Fibroblast of pulmonary artery (primary cell): ENCODE results near the gene PHLPP1.

Experiments used
- DNase-seq: peaks from one replicate; pipeline ENCODE4 v3.0.0-alpha.2; 2010; ENCODE audit warnings: low read depth
- H3K4me3 ChIP-seq: replicated peaks from 2 replicates; pipeline ENCODE4 v1.5.1; 2011; ENCODE audit warnings: low read depth, mild to moderate bottlenecking, control low read depth, low read length, moderate library complexity
- CTCF ChIP-seq: IDR thresholded peaks from 2 replicates; pipeline ENCODE4 v1.5.1; 2011; ENCODE audit warnings: mild to moderate bottlenecking, control low read depth, low read length, inconsistent platforms; ENCODE audit errors: missing control alignments

Gene PHLPP1

GRCh38 chr18:62814132-62814759, 98.9 kb downstream of the PHLPP1 start:
- no peak for DNase-seq
- no peak for TF ChIP-seq CTCF
- no peak overlapping the region for H3K4me3 ChIP-seq

GRCh38 chr18:62825382-62825781, 110.0 kb downstream of the PHLPP1 start:
- no peak for DNase-seq
- TF ChIP-seq CTCF, result no peak
- no peak overlapping the region for H3K4me3 ChIP-seq

DNA sequence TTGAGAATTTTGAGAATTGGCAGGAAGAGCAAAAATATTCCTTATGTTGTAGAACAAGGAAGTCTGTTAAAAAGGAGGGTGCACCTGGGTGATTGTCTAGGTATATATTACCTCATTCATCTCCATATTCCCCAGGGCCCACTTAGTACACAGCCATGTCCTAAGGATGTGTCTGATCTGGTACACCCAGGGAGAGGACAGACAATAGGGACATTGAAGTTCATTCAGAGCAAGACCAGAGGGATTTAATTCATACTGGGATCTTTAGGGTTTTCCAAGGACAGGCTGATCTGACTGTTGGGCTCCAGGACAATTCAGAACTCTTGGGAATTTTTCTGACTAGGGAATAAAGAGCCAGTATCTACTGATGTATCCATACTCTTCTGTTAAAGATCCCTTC, 112.1 kb downstream of the PHLPP1 start:
- TF ChIP-seq CTCF, result no peak
- no peak for DNase-seq
- H3K4me3 ChIP-seq, result no peak overlapping the region

DNA sequence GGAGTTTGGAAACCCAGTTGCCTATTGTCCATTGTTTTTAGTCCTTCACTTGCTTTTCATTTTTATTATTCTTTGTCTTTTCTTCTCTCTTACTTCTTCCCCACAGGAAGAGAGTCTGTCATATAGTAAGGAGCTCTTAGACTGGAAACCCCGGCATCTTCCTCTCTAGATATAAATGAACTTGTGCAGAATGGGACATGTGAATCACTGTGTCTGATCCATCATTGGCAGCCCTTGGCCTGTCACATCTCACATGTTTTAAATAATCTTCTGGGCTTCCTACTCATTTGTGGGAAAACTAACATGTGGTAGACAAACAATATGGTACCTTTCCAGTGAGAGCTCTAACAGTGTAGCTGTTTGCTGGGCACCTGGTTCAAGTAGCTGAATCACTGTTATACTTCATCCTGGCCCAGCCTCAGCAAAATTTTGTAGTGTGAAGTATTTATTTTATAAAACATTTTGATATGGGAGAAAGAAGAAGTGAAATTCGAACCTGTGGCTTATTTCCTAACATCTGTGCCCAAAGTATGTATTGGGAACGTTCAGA, 112.8 kb downstream of the PHLPP1 start:
- H3K4me3 ChIP-seq, result no peak overlapping the region
- DNase-seq, result no peak
- TF ChIP-seq CTCF, result no peak

- no peak for DNase-seq
- H3K4me3 ChIP-seq, result no peak overlapping the region
- no peak for TF ChIP-seq CTCF
Measured at GRCh38 chr18:62828852-62829251, 113.5 kb downstream of the PHLPP1 start.

GRCh38 chr18:62829936-62830335, 114.6 kb downstream of the PHLPP1 start:
- TF ChIP-seq CTCF, result no peak
- no peak for DNase-seq

DNA sequence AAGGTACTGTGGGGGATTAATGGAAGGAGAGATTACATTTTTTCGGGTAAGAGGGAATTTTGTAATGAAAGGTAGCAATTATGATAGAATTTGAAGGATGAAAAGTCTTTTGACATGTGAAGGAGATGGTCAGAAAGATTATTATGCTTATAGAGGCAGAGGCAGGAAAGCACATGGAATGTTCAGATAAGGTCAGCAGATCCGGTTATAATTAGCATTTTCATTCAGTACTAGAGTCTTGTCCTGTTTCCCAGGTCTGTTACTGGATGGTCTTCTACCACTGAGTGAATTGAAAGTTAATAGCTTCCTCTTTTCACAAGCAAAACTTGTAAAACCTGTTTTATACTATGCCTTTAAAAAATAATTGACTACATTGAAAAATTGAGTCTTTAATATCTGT, 116.9 kb downstream of the PHLPP1 start:
- no peak for DNase-seq
- H3K4me3 ChIP-seq, result no peak overlapping the region
- TF ChIP-seq CTCF, result no peak

More at GRCh38 chr18:62829936-62830335, 114.6 kb downstream of the PHLPP1 start:
- H3K4me3 ChIP-seq, result no peak overlapping the region
